Endothelial cell (in vitro differentiated cells): Measurements from ENCODE around the gene FRMD8. TPM values are rescaled to one million over a fixed set of nuclear protein-coding genes. Genes with fewer than 3 reads are reported as not detected.
A peak's percentile ranks its signal among the peaks of the same experiment; 100 is the strongest.
"Not testable (repeated sequence)": the region's sequence is repeated elsewhere in the genome, so short reads cannot be mapped to it uniquely, and the experiment has no call there.

Source experiments
- DNase-seq: peaks from one replicate; pipeline ENCODE4 v3.0.0; 2021; ENCODE audit warnings: low spot score
- H3K27ac Mint-ChIP-seq: one replicate; pipeline ENCODE4 v1.8.0; 2021; ENCODE audit warnings: mixed read lengths, inconsistent platforms; ENCODE audit not compliant: unreplicated experiment
- H3K27me3 Mint-ChIP-seq: one replicate; pipeline ENCODE4 v1.8.0; 2021; ENCODE audit warnings: mild to moderate bottlenecking, moderate library complexity, mixed read lengths, inconsistent platforms; ENCODE audit not compliant: unreplicated experiment
- H3K36me3 Mint-ChIP-seq: one replicate; pipeline ENCODE4 v1.8.0; 2021; ENCODE audit warnings: mild to moderate bottlenecking, low read depth, mixed read lengths, inconsistent platforms; ENCODE audit not compliant: unreplicated experiment
- H3K4me1 Mint-ChIP-seq: one replicate; pipeline ENCODE4 v1.8.0; 2021; ENCODE audit warnings: mild to moderate bottlenecking, mixed read lengths, inconsistent platforms; ENCODE audit not compliant: unreplicated experiment
- H3K4me3 Mint-ChIP-seq: one replicate; pipeline ENCODE4 v1.8.0; 2021; ENCODE audit warnings: mild to moderate bottlenecking, mixed read lengths, inconsistent platforms; ENCODE audit not compliant: unreplicated experiment
- H3K9me3 Mint-ChIP-seq: one replicate; pipeline ENCODE4 v1.8.0; 2021; ENCODE audit warnings: mixed read lengths, inconsistent platforms; ENCODE audit not compliant: unreplicated experiment
- total RNA-seq: library from RNA; stranded (reverse); fragmentation: NEBNext Ultra II Directional; extraction: Animal tissue kit (Norgen Biotek cat#: 25700); gene quantifications from one replicate; pipeline ENCODE4 v1.2.1, GENCODE V29; 2021; ENCODE audit not compliant: unreplicated experiment
- TF ChIP-seq, protein P1 (sequence below): fragments of 200-600 bp; sonication (generic); IDR thresholded peaks from one replicate; pipeline ENCODE4 v1.5.0; 2021; ENCODE audit warnings: antibody characterized with exemption; ENCODE audit not compliant: unreplicated experiment

FRMD8 gene
- total RNA-seq, 1 donor from 2014 or later = 76.0 TPM

DNA sequence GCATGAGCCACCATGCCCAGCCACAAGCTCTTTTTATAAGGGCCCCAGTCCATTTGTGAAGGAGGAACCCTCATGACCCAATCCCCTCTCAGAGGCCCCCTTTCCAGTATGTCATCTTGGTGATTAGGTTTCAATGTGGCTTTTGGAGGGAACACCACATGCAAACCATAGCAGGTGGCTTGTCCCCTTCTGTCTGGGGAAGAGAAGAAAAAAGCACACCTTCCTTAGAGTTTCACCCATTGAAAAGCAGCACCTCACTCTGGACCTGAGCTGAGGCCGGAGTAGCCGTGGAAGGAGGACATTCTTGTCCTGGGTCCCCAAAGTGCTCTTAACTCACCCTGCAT lies 61.6 kb downstream of the FRMD8 start:
- H3K27ac Mint-ChIP-seq = no peak overlapping the region
- H3K4me1 Mint-ChIP-seq = peaks cover under 1% of the 10 kb centered on the region
- H3K36me3 Mint-ChIP-seq = peaks cover 1% of the 10 kb centered on the region

GRCh38 chr11:65448418-65449105 lies 62.1 kb downstream of the FRMD8 start:
- no peak for DNase-seq
- H3K4me3 Mint-ChIP-seq = no peak overlapping the region
- no peaks in the 10 kb centered on the region for H3K9me3 Mint-ChIP-seq
- peaks cover 6% of the 10 kb centered on the region for H3K27me3 Mint-ChIP-seq
- no peak overlapping the region for H3K27ac Mint-ChIP-seq
- TF ChIP-seq, protein P1, sequence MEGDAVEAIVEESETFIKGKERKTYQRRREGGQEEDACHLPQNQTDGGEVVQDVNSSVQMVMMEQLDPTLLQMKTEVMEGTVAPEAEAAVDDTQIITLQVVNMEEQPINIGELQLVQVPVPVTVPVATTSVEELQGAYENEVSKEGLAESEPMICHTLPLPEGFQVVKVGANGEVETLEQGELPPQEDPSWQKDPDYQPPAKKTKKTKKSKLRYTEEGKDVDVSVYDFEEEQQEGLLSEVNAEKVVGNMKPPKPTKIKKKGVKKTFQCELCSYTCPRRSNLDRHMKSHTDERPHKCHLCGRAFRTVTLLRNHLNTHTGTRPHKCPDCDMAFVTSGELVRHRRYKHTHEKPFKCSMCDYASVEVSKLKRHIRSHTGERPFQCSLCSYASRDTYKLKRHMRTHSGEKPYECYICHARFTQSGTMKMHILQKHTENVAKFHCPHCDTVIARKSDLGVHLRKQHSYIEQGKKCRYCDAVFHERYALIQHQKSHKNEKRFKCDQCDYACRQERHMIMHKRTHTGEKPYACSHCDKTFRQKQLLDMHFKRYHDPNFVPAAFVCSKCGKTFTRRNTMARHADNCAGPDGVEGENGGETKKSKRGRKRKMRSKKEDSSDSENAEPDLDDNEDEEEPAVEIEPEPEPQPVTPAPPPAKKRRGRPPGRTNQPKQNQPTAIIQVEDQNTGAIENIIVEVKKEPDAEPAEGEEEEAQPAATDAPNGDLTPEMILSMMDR = no peak
- H3K36me3 Mint-ChIP-seq = no peaks in the 10 kb centered on the region
- H3K4me1 Mint-ChIP-seq = no peaks in the 10 kb centered on the region

More for the DNA sequence above, 61.6 kb downstream of the FRMD8 start:
- Mint-ChIP-seq H3K9me3 (no peaks in the 10 kb centered on the region), H3K4me3 (no peak overlapping the region), H3K27me3 (peaks cover 6% of the 10 kb centered on the region)
- no peak for DNase-seq
- TF ChIP-seq, protein P1 = no peak

DNA sequence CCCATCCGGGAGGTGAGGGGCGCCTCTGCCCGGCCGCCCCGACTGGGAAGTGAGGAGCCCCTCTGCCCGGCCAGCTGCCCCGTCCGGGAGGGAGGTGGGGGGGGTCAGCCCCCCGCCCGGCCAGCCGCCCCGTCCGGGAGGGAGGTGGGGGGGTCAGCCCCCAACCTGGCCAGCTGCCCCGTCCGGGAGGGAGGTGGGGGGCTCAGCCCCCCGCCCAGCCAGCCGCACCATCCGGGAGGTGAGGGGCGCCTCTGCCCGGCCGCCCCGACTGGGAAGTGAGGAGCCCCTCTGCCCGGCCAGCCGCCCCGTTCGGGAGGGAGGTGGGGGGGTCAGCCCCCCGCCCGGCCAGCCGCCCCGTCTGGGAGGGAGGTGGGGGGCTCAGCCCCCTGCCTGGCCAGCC lies 64.9 kb downstream of the FRMD8 start:
- not testable (repeated sequence) for H3K9me3 Mint-ChIP-seq, DNase-seq, H3K4me3 Mint-ChIP-seq, H3K27ac Mint-ChIP-seq, H3K4me1 Mint-ChIP-seq, H3K36me3 Mint-ChIP-seq
- peaks cover 14% of the 10 kb centered on the region for H3K27me3 Mint-ChIP-seq

GRCh38 chr11:65452259-65452658 lies 65.8 kb downstream of the FRMD8 start:
- H3K27ac Mint-ChIP-seq, H3K4me3 Mint-ChIP-seq, DNase-seq, H3K4me1 Mint-ChIP-seq, H3K9me3 Mint-ChIP-seq, H3K36me3 Mint-ChIP-seq: not testable (repeated sequence)
- H3K27me3 Mint-ChIP-seq = peaks cover 18% of the 10 kb centered on the region

DNA sequence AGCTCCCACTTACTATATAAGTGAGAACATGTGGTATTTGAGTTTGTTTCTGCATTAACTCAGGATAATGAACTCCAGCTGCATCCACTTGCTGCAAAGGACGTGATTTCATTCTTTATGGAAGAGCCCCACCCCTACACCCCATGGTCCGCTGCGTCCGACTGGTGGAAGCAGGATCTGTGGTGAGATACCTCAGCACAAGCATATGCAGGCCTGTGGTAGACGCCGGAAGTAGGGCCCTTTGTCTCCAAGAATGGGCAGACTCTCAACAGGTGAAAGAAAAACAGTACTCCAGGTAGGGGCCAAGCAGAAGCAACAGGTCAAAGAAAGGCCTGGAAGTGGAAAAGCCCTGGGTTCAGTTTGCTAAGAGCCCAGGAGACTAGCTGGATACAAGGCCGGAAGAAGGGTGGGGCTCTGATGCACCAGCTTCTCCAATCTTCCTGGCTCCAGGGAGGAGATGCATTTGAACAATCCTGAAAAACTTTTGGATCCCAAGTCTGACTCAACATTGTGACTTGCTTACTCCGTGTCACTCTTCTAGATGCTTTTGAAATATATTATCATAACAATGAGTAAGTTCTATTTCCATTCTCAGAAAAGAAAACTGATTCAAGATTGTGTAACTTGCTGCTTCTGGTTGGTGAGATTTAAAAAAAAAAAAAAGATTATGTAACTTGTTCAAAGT lies 66.5 kb downstream of the FRMD8 start:
- H3K9me3 Mint-ChIP-seq = no peaks in the 10 kb centered on the region
- no peaks in the 10 kb centered on the region for H3K36me3 Mint-ChIP-seq
- H3K4me3 Mint-ChIP-seq = peak overlapping the region; percentile 47
- H3K27ac Mint-ChIP-seq = no peak overlapping the region
- TF ChIP-seq, protein P1 = no peak
- H3K4me1 Mint-ChIP-seq = no peaks in the 10 kb centered on the region
- peaks cover 18% of the 10 kb centered on the region for H3K27me3 Mint-ChIP-seq
- no peak for DNase-seq

DNA sequence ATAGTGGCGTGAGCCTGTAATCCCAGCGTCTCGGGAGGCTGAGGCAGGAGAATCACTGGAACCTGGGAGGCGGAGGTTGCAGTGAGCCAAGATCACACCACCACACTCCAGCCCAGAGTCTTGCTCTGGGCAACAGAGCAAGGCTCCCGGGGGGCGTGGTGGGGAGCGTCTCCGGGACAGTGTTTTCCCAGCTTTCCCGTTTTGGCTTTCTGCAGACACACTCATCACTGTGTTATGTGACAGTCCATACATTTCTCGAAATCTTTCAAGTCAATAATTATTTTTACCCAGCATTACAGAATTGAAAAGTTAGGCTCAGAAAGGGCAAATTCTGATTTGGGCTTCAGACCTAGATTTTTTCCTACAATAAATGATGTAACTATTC lies 67.9 kb downstream of the FRMD8 start:
- Mint-ChIP-seq H3K27ac (no peak overlapping the region), H3K36me3 (no peaks in the 10 kb centered on the region), H3K4me1 (no peaks in the 10 kb centered on the region), H3K9me3 (no peaks in the 10 kb centered on the region), H3K27me3 (peaks cover 21% of the 10 kb centered on the region), H3K4me3 (peak overlapping the region; percentile 74)
- DNase-seq = no peak
- TF ChIP-seq, protein P1 = no peak
